ENCODE measurements around the gene ELMO1.

Gene ELMO1

GRCh38 chr7:36955456-36956129 lies 493.1 kb downstream of the ELMO1 start:
- H3K36me3 ChIP-seq (ENCODE audit: control insufficient read depth, insufficient read depth, low read length) = no peaks in the 10 kb centered on the region
- no peaks in the 10 kb centered on the region for H3K4me1 ChIP-seq (ENCODE audit: control insufficient read depth, insufficient read depth, low read length)
- WGBS (ENCODE audit: insufficient coverage, insufficient read length) = no CpG with 5 or more reads among the region's 3 CpGs
- H3K27ac ChIP-seq (ENCODE audit: low read length) = no peak overlapping the region
- H3K27me3 ChIP-seq (ENCODE audit: control insufficient read depth, insufficient read depth, low read length) = no peaks in the 10 kb centered on the region
- no peak for DNase-seq (ENCODE audit: low read depth, low spot score)
- no peak overlapping the region for H3K4me3 ChIP-seq (ENCODE audit: low read length)
- no peaks in the 10 kb centered on the region for H3K9me3 ChIP-seq (ENCODE audit: control insufficient read depth, insufficient read depth, low read length)

DNA sequence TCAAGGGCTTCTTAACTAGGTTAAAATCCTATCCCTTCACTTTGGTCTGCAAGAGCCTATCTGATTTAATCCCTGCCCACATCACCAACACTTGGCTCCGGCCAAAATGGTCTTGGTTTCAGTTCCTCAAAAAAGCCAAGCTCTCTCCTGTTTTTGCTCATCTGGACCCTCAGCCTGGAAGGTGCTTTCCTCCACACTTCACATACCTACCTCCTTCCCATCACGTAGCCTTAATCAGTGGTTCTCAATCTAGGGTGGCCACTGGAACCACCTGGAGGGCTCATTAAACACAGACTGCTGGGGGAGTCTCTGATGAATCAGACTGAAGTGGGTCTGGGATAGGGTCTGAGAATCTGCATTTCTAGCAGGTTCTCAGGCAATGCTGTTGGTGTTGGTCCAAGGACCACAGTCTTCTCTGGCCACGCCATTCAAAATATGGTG lies 497.4 kb downstream of the ELMO1 start:
- no peak for DNase-seq (ENCODE audit: low read depth, low spot score)
- no peak overlapping the region for H3K4me3 ChIP-seq (ENCODE audit: low read length)
- WGBS (ENCODE audit: insufficient coverage, insufficient read length) = no CpG with 5 or more reads among the region's 3 CpGs
- H3K4me1 ChIP-seq (ENCODE audit: control insufficient read depth, insufficient read depth, low read length) = no peaks in the 10 kb centered on the region
- no peaks in the 10 kb centered on the region for H3K9me3 ChIP-seq (ENCODE audit: control insufficient read depth, insufficient read depth, low read length)
- no peaks in the 10 kb centered on the region for H3K27me3 ChIP-seq (ENCODE audit: control insufficient read depth, insufficient read depth, low read length)
- no peak overlapping the region for H3K27ac ChIP-seq (ENCODE audit: low read length)
- H3K36me3 ChIP-seq (ENCODE audit: control insufficient read depth, insufficient read depth, low read length) = no peaks in the 10 kb centered on the region; the same call in 1 of the 2 replicates

DNA sequence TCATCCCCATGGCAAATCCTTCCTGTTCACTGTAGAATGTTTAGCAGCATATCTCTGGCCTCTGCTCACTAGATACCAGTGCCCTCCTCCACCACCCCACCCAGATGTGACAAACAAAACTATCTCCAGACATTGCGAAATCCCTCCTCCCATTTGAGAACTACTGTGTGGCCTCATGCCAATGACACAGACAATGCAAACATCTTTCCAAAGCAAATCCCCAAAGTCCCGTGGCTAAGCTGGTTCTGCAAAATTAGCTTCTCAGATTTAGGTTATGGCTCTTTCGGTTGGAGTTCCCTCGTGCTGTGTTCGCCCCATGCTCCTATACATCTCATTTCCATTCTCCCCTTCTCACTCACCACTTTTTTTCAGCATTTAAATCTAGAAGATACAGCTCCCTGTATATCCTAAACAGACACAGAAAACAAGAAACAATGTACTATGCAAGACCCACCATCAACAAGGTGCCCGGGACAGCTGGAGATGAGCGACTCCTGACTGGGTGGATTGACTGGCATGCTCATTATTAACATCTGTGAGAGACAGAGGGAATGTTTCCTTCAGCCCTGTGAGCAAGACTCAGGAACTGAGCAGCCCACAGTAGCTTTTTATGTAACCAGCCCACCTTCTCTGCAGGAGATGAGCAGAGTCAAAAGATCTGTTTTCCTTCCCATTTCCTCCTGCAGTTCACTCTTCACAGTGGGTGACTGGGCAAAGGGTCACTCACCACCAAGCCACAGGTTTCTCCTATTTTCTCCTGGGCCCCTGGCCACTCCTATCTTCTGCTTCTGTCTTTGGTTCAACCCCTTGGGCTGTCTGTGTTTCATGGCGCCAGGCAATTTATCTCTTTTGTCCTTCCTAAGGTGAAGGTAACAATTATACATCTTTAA lies 498.7 kb downstream of the ELMO1 start:
- Histone ChIP-seq H3K36me3 (ENCODE audit: control insufficient read depth, insufficient read depth, low read length) (no peaks in the 10 kb centered on the region; the same call in 1 of the 2 replicates), H3K4me3 (ENCODE audit: low read length) (no peak overlapping the region), H3K27ac (ENCODE audit: low read length) (no peak overlapping the region), H3K9me3 (ENCODE audit: control insufficient read depth, insufficient read depth, low read length) (no peaks in the 10 kb centered on the region), H3K27me3 (ENCODE audit: control insufficient read depth, insufficient read depth, low read length) (no peaks in the 10 kb centered on the region), H3K4me1 (ENCODE audit: control insufficient read depth, insufficient read depth, low read length) (no peaks in the 10 kb centered on the region)
- no peak for DNase-seq (ENCODE audit: low read depth, low spot score)
- no CpG with 5 or more reads among the region's 8 CpGs for WGBS (ENCODE audit: insufficient coverage, insufficient read length)

DNA sequence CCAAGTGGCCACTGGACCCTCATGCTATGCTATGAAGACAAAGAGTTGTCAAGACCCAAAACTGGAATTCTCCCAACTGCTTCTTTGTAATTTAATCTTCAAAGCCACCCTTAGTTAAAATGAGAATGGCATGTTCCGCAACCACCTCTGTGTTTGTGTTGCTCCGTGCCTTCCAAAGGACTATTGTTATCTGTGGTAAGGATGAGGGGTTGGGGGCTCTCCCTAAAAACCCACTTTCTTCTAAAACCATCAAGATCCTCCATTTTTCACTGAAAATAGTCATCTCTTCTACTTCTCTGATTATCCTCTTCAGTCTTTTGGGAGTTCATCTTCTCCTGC lies 502.3 kb downstream of the ELMO1 start:
- Histone ChIP-seq H3K4me1 (ENCODE audit: control insufficient read depth, insufficient read depth, low read length) (no peaks in the 10 kb centered on the region), H3K27ac (ENCODE audit: low read length) (no peak overlapping the region), H3K27me3 (ENCODE audit: control insufficient read depth, insufficient read depth, low read length) (no peaks in the 10 kb centered on the region), H3K9me3 (ENCODE audit: control insufficient read depth, insufficient read depth, low read length) (no peaks in the 10 kb centered on the region), H3K4me3 (ENCODE audit: low read length) (no peak overlapping the region), H3K36me3 (ENCODE audit: control insufficient read depth, insufficient read depth, low read length) (no peaks in the 10 kb centered on the region; the same call in 1 of the 2 replicates)
- DNase-seq (ENCODE audit: low read depth, low spot score) = no peak
- no CpG with 5 or more reads among the region's 2 CpGs for WGBS (ENCODE audit: insufficient coverage, insufficient read length)

DNA sequence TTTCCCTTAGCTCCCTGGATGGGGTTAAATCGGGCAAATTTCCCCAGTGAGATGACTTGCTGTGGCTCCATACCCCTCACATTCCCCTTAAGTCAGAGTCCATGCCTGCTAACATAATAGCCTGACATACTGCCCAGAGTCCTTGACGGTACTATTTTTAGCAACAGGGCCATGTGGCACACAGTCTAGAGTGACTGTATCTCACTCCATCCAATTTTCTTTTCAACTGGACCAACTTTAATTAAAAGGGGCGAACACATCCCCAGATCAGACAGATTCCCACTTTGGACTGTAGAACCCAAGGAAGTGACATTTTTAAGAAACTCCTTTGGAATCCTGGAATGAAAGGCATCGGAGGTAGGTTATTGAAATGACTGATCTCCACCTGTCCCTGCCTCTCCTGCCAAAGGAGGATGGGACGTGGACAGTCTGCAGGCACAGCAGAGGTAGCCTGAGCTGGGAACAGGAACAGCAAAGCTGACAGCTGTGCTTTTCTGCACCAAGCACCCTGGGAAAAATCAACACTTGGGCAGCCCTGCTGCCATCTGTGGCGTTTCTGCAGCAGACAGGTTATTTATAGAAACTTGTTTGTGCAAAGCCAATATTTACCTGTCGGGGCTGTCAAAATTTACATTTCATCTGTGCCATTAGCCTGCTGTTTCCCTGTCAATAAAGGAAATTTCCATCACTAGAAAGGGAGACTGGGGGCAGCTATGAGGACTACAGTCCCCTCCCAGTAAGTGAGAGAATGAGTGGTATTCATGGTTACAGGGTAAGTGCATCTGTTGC lies 502.9 kb downstream of the ELMO1 start:
- Histone ChIP-seq H3K4me1 (ENCODE audit: control insufficient read depth, insufficient read depth, low read length) (no peaks in the 10 kb centered on the region), H3K27ac (ENCODE audit: low read length) (no peak overlapping the region), H3K4me3 (ENCODE audit: low read length) (no peak overlapping the region), H3K27me3 (ENCODE audit: control insufficient read depth, insufficient read depth, low read length) (no peaks in the 10 kb centered on the region), H3K9me3 (ENCODE audit: control insufficient read depth, insufficient read depth, low read length) (no peaks in the 10 kb centered on the region), H3K36me3 (ENCODE audit: control insufficient read depth, insufficient read depth, low read length) (no peaks in the 10 kb centered on the region; the same call in 1 of the 2 replicates)
- WGBS (ENCODE audit: insufficient coverage, insufficient read length) = no CpG with 5 or more reads among the region's 7 CpGs
- no peak for DNase-seq (ENCODE audit: low read depth, low spot score)

GRCh38 chr7:36944838-36945237 lies 503.8 kb downstream of the ELMO1 start:
- H3K27ac ChIP-seq (ENCODE audit: low read length) = no peak overlapping the region
- DNase-seq (ENCODE audit: low read depth, low spot score) = no peak
- no peaks in the 10 kb centered on the region for H3K27me3 ChIP-seq (ENCODE audit: control insufficient read depth, insufficient read depth, low read length)
- no peaks in the 10 kb centered on the region for H3K4me1 ChIP-seq (ENCODE audit: control insufficient read depth, insufficient read depth, low read length)
- WGBS (ENCODE audit: insufficient coverage, insufficient read length) = no CpG with 5 or more reads among the region's 5 CpGs
- no peaks in the 10 kb centered on the region; the same call in 1 of the 2 replicates for H3K36me3 ChIP-seq (ENCODE audit: control insufficient read depth, insufficient read depth, low read length)
- H3K4me3 ChIP-seq (ENCODE audit: low read length) = no peak overlapping the region
- no peaks in the 10 kb centered on the region for H3K9me3 ChIP-seq (ENCODE audit: control insufficient read depth, insufficient read depth, low read length)

DNA sequence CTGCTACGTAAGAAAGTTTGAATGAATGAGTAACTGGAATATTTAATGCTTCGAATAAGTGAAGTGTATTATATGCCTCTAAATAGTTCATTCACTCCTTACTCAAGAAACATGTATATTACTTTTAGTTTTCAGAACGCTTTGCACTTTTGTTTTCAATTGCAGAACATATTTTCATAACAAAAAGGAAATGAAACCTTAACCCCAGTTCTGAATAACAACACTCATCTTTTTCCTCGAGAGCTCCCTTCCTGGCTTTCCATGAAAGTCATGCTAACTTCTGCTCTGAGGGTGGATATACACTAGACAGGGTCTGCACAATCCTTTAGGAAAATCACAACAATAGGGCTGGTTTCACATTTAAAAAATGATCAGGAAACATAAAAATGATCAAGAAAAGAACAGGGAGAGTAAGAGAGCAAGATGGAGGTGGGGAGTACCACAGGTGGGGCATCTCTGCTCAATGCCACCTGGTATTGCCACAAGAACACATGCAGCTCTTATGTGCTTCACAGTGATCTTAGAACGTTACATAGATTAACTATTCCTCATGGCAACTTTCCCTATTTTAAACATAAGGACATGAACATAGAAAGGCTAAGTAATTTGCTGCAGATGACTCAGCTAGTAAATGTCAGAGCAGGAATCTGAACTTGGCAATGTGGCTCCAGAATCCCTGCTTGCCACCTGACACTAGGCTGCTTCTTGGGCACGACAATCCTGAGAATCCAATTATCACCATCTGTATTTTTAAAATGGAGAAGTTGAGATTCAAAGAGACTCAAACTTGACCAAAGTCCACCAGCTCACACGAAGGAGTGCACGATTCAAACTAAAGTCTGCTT lies 504.9 kb downstream of the ELMO1 start:
- Histone ChIP-seq H3K9me3 (ENCODE audit: control insufficient read depth, insufficient read depth, low read length) (no peaks in the 10 kb centered on the region), H3K27me3 (ENCODE audit: control insufficient read depth, insufficient read depth, low read length) (no peaks in the 10 kb centered on the region), H3K27ac (ENCODE audit: low read length) (no peak overlapping the region), H3K4me3 (ENCODE audit: low read length) (no peak overlapping the region), H3K4me1 (ENCODE audit: control insufficient read depth, insufficient read depth, low read length) (no peaks in the 10 kb centered on the region), H3K36me3 (ENCODE audit: control insufficient read depth, insufficient read depth, low read length) (no peaks in the 10 kb centered on the region)
- WGBS (ENCODE audit: insufficient coverage, insufficient read length) = no CpG with 5 or more reads among the region's 8 CpGs
- DNase-seq (ENCODE audit: low read depth, low spot score) = no peak

DNA sequence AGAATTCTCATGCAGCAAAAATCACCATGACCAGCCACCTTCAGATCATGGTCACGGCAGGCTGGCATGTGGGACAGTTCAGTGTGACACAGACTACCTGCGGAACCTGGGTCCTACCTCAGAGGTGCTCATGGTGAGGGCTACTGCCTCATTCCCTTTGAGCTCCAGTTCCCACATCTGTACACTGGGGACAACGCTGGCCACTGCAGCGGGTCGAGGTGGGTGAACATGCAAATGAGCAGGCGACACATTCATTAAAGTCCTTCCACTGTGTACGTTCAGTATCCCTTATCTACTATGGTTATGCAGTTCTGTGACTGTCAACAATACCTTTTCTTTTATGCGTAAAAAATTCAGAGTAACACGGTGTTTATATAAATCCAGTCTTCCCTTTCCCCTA lies 505.7 kb downstream of the ELMO1 start:
- Histone ChIP-seq H3K27me3 (ENCODE audit: control insufficient read depth, insufficient read depth, low read length) (no peaks in the 10 kb centered on the region), H3K27ac (ENCODE audit: low read length) (no peak overlapping the region), H3K9me3 (ENCODE audit: control insufficient read depth, insufficient read depth, low read length) (no peaks in the 10 kb centered on the region), H3K4me1 (ENCODE audit: control insufficient read depth, insufficient read depth, low read length) (no peaks in the 10 kb centered on the region), H3K36me3 (ENCODE audit: control insufficient read depth, insufficient read depth, low read length) (no peaks in the 10 kb centered on the region), H3K4me3 (ENCODE audit: low read length) (no peak overlapping the region)
- DNase-seq (ENCODE audit: low read depth, low spot score) = no peak
- WGBS (ENCODE audit: insufficient coverage, insufficient read length) = no CpG with 5 or more reads among the region's 9 CpGs

- Histone ChIP-seq H3K4me3 (ENCODE audit: low read length) (no peak overlapping the region), H3K27ac (ENCODE audit: low read length) (no peak overlapping the region), H3K9me3 (ENCODE audit: control insufficient read depth, insufficient read depth, low read length) (no peaks in the 10 kb centered on the region), H3K36me3 (ENCODE audit: control insufficient read depth, insufficient read depth, low read length) (no peaks in the 10 kb centered on the region), H3K27me3 (ENCODE audit: control insufficient read depth, insufficient read depth, low read length) (no peaks in the 10 kb centered on the region), H3K4me1 (ENCODE audit: control insufficient read depth, insufficient read depth, low read length) (no peaks in the 10 kb centered on the region)
- DNase-seq (ENCODE audit: low read depth, low spot score) = no peak
- no CpG with 5 or more reads among the region's 4 CpGs for WGBS (ENCODE audit: insufficient coverage, insufficient read length)
Measured at GRCh38 chr7:36942541-36942940, 506.1 kb downstream of the ELMO1 start.

DNA sequence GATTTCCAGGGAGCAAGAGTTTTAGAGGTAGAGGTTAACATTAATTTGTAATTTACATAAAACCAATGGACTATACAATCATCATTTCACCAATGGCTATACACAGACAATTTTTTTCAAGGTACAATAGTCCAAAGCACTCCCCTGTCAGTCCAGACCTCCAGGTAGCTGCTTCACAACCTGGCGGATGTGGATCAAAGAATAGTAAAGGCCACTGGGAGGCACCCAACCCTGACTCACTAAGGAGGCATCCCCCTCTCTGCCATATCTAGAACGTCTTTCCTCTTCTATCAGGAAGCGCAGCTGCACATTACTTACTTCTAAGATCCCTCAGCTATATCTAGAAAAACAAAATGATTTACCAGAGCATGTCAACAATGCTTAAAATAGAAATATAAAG lies 506.6 kb downstream of the ELMO1 start:
- Histone ChIP-seq H3K4me3 (ENCODE audit: low read length) (no peak overlapping the region), H3K36me3 (ENCODE audit: control insufficient read depth, insufficient read depth, low read length) (no peaks in the 10 kb centered on the region), H3K4me1 (ENCODE audit: control insufficient read depth, insufficient read depth, low read length) (no peaks in the 10 kb centered on the region), H3K27me3 (ENCODE audit: control insufficient read depth, insufficient read depth, low read length) (no peaks in the 10 kb centered on the region), H3K27ac (ENCODE audit: low read length) (no peak overlapping the region), H3K9me3 (ENCODE audit: control insufficient read depth, insufficient read depth, low read length) (no peaks in the 10 kb centered on the region)
- no CpG with 5 or more reads among the region's 3 CpGs for WGBS (ENCODE audit: insufficient coverage, insufficient read length)
- DNase-seq (ENCODE audit: low read depth, low spot score) = no peak

Measured in iPS DF 6.9 (cell line).